ENCODE results near the gene MLN.

MLN gene

GRCh38 chr6:33752646-33753015, 51.2 kb downstream of the MLN start:
- no peaks in the 10 kb centered on the region for H3K9me3 ChIP-seq (ENCODE audit: control insufficient read depth, insufficient read depth, low read length)
- H4K20me1 ChIP-seq (ENCODE audit: control insufficient read depth, insufficient read depth, low read depth, low read length) = no peaks in the 10 kb centered on the region
- no peaks in the 10 kb centered on the region for H3F3A ChIP-seq (ENCODE audit: control insufficient read depth, insufficient read depth)
- H3K4me2 ChIP-seq (ENCODE audit: low read length) = no peak overlapping the region
- TF ChIP-seq, protein P1, sequence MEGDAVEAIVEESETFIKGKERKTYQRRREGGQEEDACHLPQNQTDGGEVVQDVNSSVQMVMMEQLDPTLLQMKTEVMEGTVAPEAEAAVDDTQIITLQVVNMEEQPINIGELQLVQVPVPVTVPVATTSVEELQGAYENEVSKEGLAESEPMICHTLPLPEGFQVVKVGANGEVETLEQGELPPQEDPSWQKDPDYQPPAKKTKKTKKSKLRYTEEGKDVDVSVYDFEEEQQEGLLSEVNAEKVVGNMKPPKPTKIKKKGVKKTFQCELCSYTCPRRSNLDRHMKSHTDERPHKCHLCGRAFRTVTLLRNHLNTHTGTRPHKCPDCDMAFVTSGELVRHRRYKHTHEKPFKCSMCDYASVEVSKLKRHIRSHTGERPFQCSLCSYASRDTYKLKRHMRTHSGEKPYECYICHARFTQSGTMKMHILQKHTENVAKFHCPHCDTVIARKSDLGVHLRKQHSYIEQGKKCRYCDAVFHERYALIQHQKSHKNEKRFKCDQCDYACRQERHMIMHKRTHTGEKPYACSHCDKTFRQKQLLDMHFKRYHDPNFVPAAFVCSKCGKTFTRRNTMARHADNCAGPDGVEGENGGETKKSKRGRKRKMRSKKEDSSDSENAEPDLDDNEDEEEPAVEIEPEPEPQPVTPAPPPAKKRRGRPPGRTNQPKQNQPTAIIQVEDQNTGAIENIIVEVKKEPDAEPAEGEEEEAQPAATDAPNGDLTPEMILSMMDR (IDR thresholded peaks at IDR 0.05; ENCODE audit: low read depth, low read length, poor library complexity, severe bottlenecking) = no peak
- no peak for TF ChIP-seq EZH2phosphoT487 (IDR thresholded peaks at IDR 0.05; ENCODE audit: borderline replicate concordance, low read length)
- H3K27ac ChIP-seq (ENCODE audit: low read depth, low read length) = no peak overlapping the region
- peaks cover 7% of the 10 kb centered on the region; the same call in 1 of the 2 replicates for H3K4me1 ChIP-seq (ENCODE audit: control insufficient read depth, low read length)
- H3K36me3 ChIP-seq (ENCODE audit: control insufficient read depth, low read length) = no peaks in the 10 kb centered on the region
- H3K4me3 ChIP-seq (ENCODE audit: low read length) = no peak overlapping the region
- H3K27me3 ChIP-seq (ENCODE audit: control insufficient read depth, low read length) = peaks cover 14% of the 10 kb centered on the region; the same call in 1 of the 2 replicates
- no peaks in the 10 kb centered on the region for H3K79me2 ChIP-seq (ENCODE audit: control insufficient read depth, low read length)
- no peaks in the 10 kb centered on the region for H3K9me2 ChIP-seq (replicated peaks; ENCODE audit: control insufficient read depth, low read length)

GRCh38 chr6:33751771-33752645, 51.8 kb downstream of the MLN start:
- TF ChIP-seq, protein P1 (IDR thresholded peaks at IDR 0.05; ENCODE audit: low read depth, low read length, poor library complexity, severe bottlenecking) = no peak
- TF ChIP-seq EZH2phosphoT487 (IDR thresholded peaks at IDR 0.05; ENCODE audit: borderline replicate concordance, low read length) = no peak
- no peaks in the 10 kb centered on the region for H3K9me3 ChIP-seq (ENCODE audit: control insufficient read depth, insufficient read depth, low read length)
- H3K27me3 ChIP-seq (ENCODE audit: control insufficient read depth, low read length) = peaks cover 14% of the 10 kb centered on the region; the same call in 1 of the 2 replicates
- no peaks in the 10 kb centered on the region for H3F3A ChIP-seq (ENCODE audit: control insufficient read depth, insufficient read depth)
- H3K4me1 ChIP-seq (ENCODE audit: control insufficient read depth, low read length) = peaks cover 7% of the 10 kb centered on the region; the same call in 1 of the 2 replicates
- no peak overlapping the region for H3K4me2 ChIP-seq (ENCODE audit: low read length)
- no peak overlapping the region for H3K4me3 ChIP-seq (ENCODE audit: low read length)
- no peaks in the 10 kb centered on the region for H4K20me1 ChIP-seq (ENCODE audit: control insufficient read depth, insufficient read depth, low read depth, low read length)
- no peaks in the 10 kb centered on the region for H3K9me2 ChIP-seq (replicated peaks; ENCODE audit: control insufficient read depth, low read length)
- no peak overlapping the region for H3K27ac ChIP-seq (ENCODE audit: low read depth, low read length)
- H3K36me3 ChIP-seq (ENCODE audit: control insufficient read depth, low read length) = no peaks in the 10 kb centered on the region
- no peaks in the 10 kb centered on the region for H3K79me2 ChIP-seq (ENCODE audit: control insufficient read depth, low read length)

- Histone ChIP-seq H3K4me3 (ENCODE audit: low read length) (no peak overlapping the region), H3K4me1 (ENCODE audit: control insufficient read depth, low read length) (peaks cover 7% of the 10 kb centered on the region; the same call in 1 of the 2 replicates), H3K4me2 (ENCODE audit: low read length) (no peak overlapping the region), H3F3A (ENCODE audit: control insufficient read depth, insufficient read depth) (no peaks in the 10 kb centered on the region), H3K36me3 (ENCODE audit: control insufficient read depth, low read length) (no peaks in the 10 kb centered on the region), H3K27ac (ENCODE audit: low read depth, low read length) (no peak overlapping the region), H3K79me2 (ENCODE audit: control insufficient read depth, low read length) (no peaks in the 10 kb centered on the region), H3K27me3 (ENCODE audit: control insufficient read depth, low read length) (peaks cover 11% of the 10 kb centered on the region; the same call in 1 of the 2 replicates), H3K9me2 (replicated peaks; ENCODE audit: control insufficient read depth, low read length) (no peaks in the 10 kb centered on the region), H4K20me1 (ENCODE audit: control insufficient read depth, insufficient read depth, low read depth, low read length) (no peaks in the 10 kb centered on the region), H3K9me3 (ENCODE audit: control insufficient read depth, insufficient read depth, low read length) (no peaks in the 10 kb centered on the region)
- TF ChIP-seq, protein P1 (IDR thresholded peaks at IDR 0.05; ENCODE audit: low read depth, low read length, poor library complexity, severe bottlenecking) = no peak
- TF ChIP-seq EZH2phosphoT487 (IDR thresholded peaks at IDR 0.05; ENCODE audit: borderline replicate concordance, low read length) = no peak
These were observed 53.4 kb downstream of the MLN start for GRCh38 chr6:33750244-33750991.
